Right cardiac atrium (tissue), 5 donors: ENCODE data around the gene LHPP. TPM values are rescaled to one million over a fixed set of nuclear protein-coding genes. Genes with fewer than 3 reads are reported as not detected.
A peak's percentile ranks its signal among the peaks of the same experiment; 100 is the strongest.
"Not testable (repeated sequence)": the region's sequence is repeated elsewhere in the genome, so short reads cannot be mapped to it uniquely, and the experiment has no call there.

ENCODE experiments used
- ATAC-seq, 2 donors: fragments of 200-7000 bp; cut with Tn5 transposase; one replicate each; pipeline versions ENCODE4 v1.8.0 to v1.9.1; 2020; ENCODE audit warnings: moderate library complexity in 2 of 2, mild to moderate bottlenecking in 1 of 2
- DNase-seq, 3 donors: peaks; one replicate each; pipeline ENCODE4 v3.0.0-alpha.2; 2020
- H3K27ac ChIP-seq: one replicate; pipeline ENCODE4 v1.5.1; 2013; ENCODE audit warnings: mild to moderate bottlenecking, low read length, control low read depth, moderate library complexity
- H3K27me3 ChIP-seq: one replicate; pipeline ENCODE4 v1.6.1; 2013; ENCODE audit not compliant: control insufficient read depth, insufficient read depth
- H3K4me1 ChIP-seq: one replicate; pipeline ENCODE4 v1.6.1; 2013; ENCODE audit warnings: low read length; ENCODE audit not compliant: control insufficient read depth, insufficient read depth
- H3K4me3 ChIP-seq: one replicate; pipeline ENCODE4 v1.5.1; 2013; ENCODE audit warnings: low read length, control low read depth
- H3K9me3 ChIP-seq: one replicate; pipeline ENCODE4 v1.6.1; 2013; ENCODE audit warnings: low read length; ENCODE audit not compliant: control insufficient read depth
- WGBS: extraction: QIAGEN DNeasy Blood & Tissue Kit; methylation state at CpG from one replicate; pipeline ENCODE4 v1.1.7; 2013; 5-methylcytosine and 5-hydroxymethylcytosine counted together
- intact Hi-C, 4 donors: fragments of 100-400 bp; cut with DNase I; formaldehyde crosslinking; loops; one replicate each; pipeline versions ENCODE4 v1.11.0 to v1.14.0; 2022 to 2023
- polyA plus RNA-seq: library from polyadenylated mRNA; stranded (reverse); fragments of 200-250 nt; gene quantifications from one replicate; pipeline ENCODE4 v1.2.3, GENCODE V29; 2013
- total RNA-seq, 4 donors: library from RNA; stranded (reverse); fragmentation: NEBNext Ultra II Directional; extraction: Animal tissue kit (Norgen Biotek cat#: 25700); gene quantifications; one replicate each; pipeline ENCODE4 v1.2.1, GENCODE V29; 2021
- donor health status: healthy with polysubstance abuse.
- donor health status: DM: no; HTN: yes; CAD: no.
- donor health status: DM: no; HTN: no; CAD: no.
- donor health status: DM: no; HTN: yes; CAD: no; lungs with severe emphysema.
- donor health status: DM: yes; HTN: yes; CAD: no.

The LHPP gene
- total and polyA plus RNA-seq, 5 donors = 17.8 to 24.9 (median 18.6) TPM

DNA sequence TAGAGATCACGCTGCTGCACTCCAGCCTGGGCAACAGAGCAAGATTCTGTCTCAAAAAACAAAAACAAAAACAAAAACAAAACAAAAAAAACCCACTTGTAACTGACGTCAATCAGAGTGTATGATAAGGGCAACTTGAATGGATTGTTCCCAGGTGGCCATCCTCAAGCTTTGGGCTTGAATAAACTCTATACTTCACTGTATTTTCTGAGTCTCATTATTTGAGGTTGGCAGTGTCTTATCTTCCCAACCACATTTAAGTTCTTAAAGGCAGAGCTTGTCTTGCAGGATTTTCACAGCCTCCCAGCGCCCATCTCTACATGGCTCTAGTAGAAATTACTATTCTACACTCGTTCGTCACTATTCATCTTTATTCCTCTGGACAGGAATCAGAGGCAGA is 37.8 kb upstream of the LHPP start:
- H3K4me3 ChIP-seq = no peak overlapping the region
- DNase-seq = no peak
- H3K9me3 ChIP-seq = no peaks in the 10 kb centered on the region
- ATAC-seq = no peak
- H3K27me3 ChIP-seq = no peaks in the 10 kb centered on the region
- intact Hi-C loops = no loop called here
- H3K4me1 ChIP-seq = no peaks in the 10 kb centered on the region
- H3K27ac ChIP-seq = no peak overlapping the region
- 71% methylated on average over 5 of the region's 5 CpGs for WGBS

DNA sequence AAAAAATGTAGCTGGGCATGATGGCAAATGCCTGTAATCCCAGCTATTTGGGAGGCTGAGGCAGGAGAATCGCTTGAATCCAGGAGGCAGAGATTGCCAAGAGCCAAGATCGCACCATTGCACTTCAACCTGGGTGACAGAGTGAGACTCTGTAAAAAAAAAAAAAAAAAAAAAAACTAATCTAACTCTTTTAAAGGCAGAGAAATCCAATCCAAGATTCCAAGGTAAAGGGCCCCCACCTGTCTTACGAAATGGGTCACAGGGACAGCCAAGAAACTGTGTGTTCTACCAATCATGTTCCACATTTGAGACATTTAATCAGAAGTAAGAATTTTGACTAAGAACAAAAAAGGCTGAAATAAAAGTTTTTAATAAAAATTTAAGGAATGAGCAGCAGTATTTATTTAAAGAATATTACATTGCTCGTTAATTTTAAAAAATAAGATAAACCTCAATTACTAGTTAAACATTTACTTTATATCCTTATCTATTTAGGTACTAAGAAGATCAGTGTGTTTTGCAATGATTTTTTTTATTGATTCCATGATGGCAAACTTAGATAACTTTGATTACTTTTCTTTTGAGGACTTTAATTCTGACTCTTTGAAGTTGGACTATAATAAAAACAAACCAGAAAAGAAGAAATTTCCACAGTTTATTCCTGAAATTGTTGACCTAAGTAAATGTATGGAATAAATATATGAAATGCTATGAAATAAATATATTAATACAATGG is 36.2 kb upstream of the LHPP start:
- intact Hi-C loops = no loop called here
- WGBS = 93% methylated on average over 4 of the region's 4 CpGs
- H3K9me3 ChIP-seq = no peaks in the 10 kb centered on the region
- H3K27me3 ChIP-seq = no peaks in the 10 kb centered on the region
- H3K27ac ChIP-seq = no peak overlapping the region
- no peak overlapping the region for H3K4me3 ChIP-seq
- DNase-seq = no peak
- ATAC-seq = no peak
- H3K4me1 ChIP-seq = no peaks in the 10 kb centered on the region

DNA sequence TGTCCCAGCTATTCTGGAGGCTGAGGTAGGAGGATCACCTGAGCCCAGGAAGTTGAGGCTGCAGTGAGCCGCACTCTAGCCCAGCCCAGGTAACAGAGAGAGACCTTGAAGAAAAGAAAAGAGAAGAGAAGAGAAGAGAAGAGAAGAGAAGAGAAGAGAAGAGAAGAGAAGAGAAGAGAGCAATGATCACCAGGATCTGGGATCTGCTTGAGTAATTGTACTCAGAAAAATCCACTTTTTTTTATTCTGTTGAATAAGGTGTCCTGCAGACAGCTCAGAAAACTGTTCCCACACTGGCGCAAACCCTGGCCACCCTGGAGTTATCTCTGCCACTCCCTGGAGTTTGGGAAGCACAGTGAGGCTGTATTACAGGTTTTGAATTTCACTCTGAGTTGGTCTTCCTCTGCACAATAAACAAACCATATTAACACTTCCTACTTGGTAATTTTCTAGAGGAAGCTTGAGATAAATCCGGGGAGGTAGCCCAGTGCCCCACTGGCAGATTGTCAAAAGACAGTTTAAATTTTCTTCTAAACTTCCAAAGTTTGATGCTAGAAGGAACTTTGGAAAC is 33.3 kb upstream of the LHPP start:
- no peak for ATAC-seq
- intact Hi-C loops = no loop called here
- Histone ChIP-seq H3K9me3 (no peaks in the 10 kb centered on the region), H3K27ac (no peak overlapping the region), H3K4me1 (no peaks in the 10 kb centered on the region), H3K27me3 (no peaks in the 10 kb centered on the region), H3K4me3 (no peak overlapping the region)
- no peak for DNase-seq
- WGBS = 49% methylated on average over 3 of the region's 3 CpGs

DNA sequence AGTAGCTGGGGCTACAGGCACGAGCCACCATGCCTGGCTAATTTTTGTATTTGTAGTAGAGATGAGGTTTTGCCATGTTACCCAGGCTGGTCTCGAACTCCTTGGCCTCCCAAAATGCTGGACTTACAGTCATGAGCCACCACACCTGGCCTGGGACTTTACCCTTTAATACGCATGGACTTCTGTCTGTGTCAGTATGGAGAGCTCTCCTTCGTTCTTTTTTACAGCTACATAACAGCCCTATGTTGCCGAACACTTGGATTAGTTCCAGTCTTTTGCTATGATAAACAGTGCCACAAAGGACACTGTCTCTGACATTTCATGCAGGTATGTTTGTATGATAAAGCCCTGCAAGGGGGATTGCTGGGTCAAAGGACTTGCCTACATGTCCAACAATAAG is 32.0 kb upstream of the LHPP start:
- 63% methylated on average over 5 of the region's 5 CpGs for WGBS
- Histone ChIP-seq H3K4me1 (no peaks in the 10 kb centered on the region), H3K27me3 (no peaks in the 10 kb centered on the region), H3K4me3 (no peak overlapping the region), H3K9me3 (no peaks in the 10 kb centered on the region), H3K27ac (no peak overlapping the region)
- DNase-seq (no peak), ATAC-seq (no peak)
- intact Hi-C loops = no loop called here

DNA sequence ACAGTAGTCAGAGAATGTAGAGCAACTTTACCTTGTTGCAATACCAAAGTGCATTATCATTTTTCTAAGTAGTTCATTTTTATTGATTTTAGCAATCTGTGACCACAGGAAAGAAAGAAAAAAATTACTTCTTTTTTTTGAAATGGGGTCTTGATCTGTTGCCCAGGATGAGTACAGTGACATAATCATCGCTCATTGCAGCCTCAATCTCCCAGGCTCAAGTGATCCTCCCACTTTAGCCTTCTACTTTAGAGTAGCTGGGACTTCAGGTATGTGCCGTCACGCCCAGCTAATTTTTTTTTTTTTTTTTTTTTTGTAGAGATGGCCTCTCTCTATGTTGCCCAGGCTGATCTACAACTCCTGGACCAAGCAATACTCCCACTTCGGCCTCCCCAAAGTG is 31.5 kb upstream of the LHPP start:
- H3K4me1 ChIP-seq = no peaks in the 10 kb centered on the region
- no peak for ATAC-seq
- no peaks in the 10 kb centered on the region for H3K9me3 ChIP-seq
- WGBS = 92% methylated on average over 4 of the region's 4 CpGs
- intact Hi-C loops = no loop called here
- no peak overlapping the region for H3K4me3 ChIP-seq
- DNase-seq = no peak
- no peaks in the 10 kb centered on the region for H3K27me3 ChIP-seq
- no peak overlapping the region for H3K27ac ChIP-seq

DNA sequence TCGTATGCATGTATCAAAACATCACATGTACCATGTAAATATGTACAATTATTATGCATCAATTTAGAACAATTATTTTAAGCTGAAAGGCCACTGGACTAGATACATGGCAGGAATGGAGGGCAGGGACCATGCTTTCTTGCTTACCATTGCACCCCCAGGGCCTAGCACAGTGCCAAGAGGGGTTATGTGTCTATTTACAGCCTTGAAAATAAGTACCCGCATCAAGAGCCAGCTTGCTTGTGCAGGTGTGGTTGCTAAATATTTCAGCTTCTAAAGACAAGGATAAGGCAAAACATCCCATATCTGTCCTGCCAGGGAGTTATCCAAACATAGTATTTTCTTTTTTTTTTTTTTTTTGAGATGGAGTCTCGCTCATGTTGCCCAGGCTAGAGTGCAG is 28.2 kb upstream of the LHPP start:
- 82% methylated on average over 3 of the region's 3 CpGs for WGBS
- no peak overlapping the region for H3K27ac ChIP-seq
- H3K27me3 ChIP-seq = no peaks in the 10 kb centered on the region
- DNase-seq (no peak), ATAC-seq (no peak)
- no peaks in the 10 kb centered on the region for H3K9me3 ChIP-seq
- H3K4me1 ChIP-seq = no peaks in the 10 kb centered on the region
- H3K4me3 ChIP-seq = no peak overlapping the region
- intact Hi-C loops = no loop called here

DNA sequence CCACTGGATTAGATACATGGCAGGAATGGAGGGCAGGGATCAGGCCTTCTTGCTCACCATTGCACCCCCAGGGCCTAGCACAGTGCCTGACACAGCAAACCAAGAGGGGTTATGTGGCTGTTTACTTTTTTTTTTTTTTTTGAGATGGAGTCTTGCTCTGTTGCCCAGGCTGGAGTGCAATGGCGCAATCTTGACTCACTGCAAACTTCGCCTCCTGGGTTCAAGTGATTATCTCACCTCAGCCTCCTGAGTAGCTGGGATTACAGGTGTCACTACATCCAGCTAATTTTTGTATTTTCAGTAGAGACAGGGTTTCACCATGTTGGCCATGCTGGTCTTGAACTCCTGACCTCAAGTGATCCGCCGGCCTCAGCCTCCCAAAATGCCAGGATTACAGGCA is 25.9 kb upstream of the LHPP start:
- intact Hi-C loops, H3K4me1 ChIP-seq, H3K4me3 ChIP-seq, H3K27me3 ChIP-seq, H3K9me3 ChIP-seq, H3K27ac ChIP-seq, DNase-seq, ATAC-seq: not testable (repeated sequence)
- 93% methylated on average over 4 of the region's 4 CpGs for WGBS

DNA sequence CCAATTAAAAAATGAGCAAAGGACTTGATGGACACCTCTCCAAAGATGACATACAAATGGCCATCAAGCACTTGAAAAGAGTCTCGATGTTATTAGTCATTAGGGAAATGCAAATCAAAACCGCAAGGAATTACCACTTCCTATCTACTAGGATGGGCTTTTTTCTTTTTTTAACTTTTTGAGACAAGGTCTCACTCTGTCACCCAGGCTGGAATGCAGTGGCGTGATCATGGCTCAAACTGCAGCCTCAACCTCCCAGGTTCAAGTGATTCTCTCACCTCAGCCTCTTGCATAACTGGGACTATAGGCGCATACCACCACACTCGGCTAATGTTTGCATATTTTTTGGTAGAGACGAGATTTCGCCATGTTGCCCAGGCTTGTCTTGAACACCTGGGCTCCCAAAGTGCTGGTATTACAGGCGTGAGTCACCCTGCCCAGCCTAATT is 25.4 kb upstream of the LHPP start:
- ATAC-seq (no peak), DNase-seq (no peak)
- intact Hi-C loops = no loop called here
- H3K9me3 ChIP-seq = no peaks in the 10 kb centered on the region
- no peak overlapping the region for H3K4me3 ChIP-seq
- no peak overlapping the region for H3K27ac ChIP-seq
- WGBS = 75% methylated on average over 8 of the region's 8 CpGs
- no peaks in the 10 kb centered on the region for H3K4me1 ChIP-seq
- H3K27me3 ChIP-seq = no peaks in the 10 kb centered on the region

DNA sequence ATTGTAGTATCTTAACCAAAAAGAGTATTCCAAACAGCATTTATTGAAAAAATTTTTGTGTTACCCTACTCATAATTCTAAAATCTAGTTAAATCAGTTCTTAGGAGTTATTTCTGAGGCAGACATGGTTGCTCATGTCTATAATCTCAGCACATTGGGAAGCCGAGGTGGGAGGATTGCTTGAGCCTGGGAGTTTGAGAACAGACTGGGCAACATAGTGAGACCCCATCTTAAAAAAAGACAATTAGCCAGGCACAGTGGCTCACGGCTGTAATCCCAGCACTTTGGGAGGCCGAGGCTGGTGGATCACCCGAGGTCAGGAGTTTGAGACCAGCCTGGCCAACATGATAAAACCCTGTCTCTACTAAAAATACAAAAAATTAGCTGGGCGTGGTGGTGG is 19.9 kb upstream of the LHPP start:
- WGBS = 86% methylated on average over 5 of the region's 5 CpGs
- ATAC-seq, intact Hi-C loops: not testable (repeated sequence)

DNA sequence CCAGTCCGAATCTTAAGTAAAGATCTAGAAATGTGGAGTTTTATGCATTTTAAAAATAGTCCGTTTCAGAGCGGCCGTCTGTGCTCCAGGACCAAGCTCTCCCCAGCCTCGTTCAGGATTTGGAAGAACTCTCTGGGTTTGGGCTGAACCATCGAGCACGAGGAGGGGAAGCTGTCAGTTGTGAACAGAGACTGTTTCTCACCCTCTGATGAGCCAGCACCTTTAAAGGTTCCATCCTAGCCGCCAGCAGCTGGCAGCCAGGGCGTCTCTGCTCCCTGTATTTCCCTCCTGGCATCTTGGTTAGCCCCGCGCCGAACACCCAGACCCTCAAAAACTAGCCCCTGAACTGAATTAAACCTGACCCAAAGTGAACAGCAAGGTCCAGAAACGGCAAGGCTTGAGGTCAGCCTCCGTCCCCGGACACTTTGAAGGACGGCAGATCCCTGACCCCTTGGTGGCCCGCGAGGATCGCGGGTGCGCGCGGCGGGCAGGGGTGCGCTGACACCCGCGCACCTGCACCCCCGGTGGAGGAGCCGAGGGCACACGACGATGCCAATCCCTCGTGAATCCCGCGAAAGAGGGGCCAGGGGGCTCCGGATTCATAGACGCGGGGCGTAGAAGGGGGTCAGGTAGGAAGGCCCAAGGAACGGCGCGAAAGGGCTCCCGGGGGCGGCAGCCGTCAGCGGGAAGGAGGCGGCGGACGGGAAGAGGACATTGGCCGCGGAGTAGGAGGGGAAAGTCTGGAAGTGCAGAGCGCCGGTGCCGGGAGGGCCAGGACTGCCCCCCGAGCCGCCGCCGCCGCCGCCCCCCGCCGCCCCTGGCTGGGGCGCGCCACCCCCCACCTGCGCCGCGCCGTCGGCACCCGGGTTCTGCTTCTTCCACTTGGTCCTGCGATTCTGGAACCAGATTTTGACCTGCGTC is 14.5 kb upstream of the LHPP start:
- H3K27ac ChIP-seq = no peak overlapping the region
- no peaks in the 10 kb centered on the region for H3K9me3 ChIP-seq
- 8% methylated on average over 71 of the region's 71 CpGs for WGBS
- intact Hi-C loops = no loop called here
- DNase-seq = no peak
- no peaks in the 10 kb centered on the region for H3K4me1 ChIP-seq
- ATAC-seq = no peak
- H3K27me3 ChIP-seq = peaks cover 4% of the 10 kb centered on the region
- peak overlapping the region; percentile 18 for H3K4me3 ChIP-seq

More for the DNA sequence above, 19.9 kb upstream of the LHPP start:
- not testable (repeated sequence) for H3K4me1 ChIP-seq, H3K27me3 ChIP-seq, DNase-seq, H3K9me3 ChIP-seq, H3K4me3 ChIP-seq, H3K27ac ChIP-seq
